Endometrial microvascular endothelial cells (primary cell): ENCODE measurements around the gene PPP1R1C. TPM values are rescaled to one million over a fixed set of nuclear protein-coding genes. Genes with fewer than 3 reads are reported as not detected.

Source experiments
- in situ Hi-C: cut with HindIII; loops from 2 replicates; pipeline ENCODE4 v1.10.0; 2017; ENCODE audit warnings: low sequenced_read_pairs, low pct_unique_long_range_greater_than_20kb; ENCODE audit errors: inconsistent ontology term
- total RNA-seq: library from RNA; depleted of rRNA; stranded (reverse); fragments of >200 nt; gene quantifications from one replicate; pipeline ENCODE4 v1.2.3, GENCODE V29; 2015; ENCODE audit errors: inconsistent ontology term

Gene PPP1R1C
- total RNA-seq, 1 donor from 2014 or later: 0.84 TPM

- in situ Hi-C loops: no loop called here
Measured at GRCh38 chr2:182050333-182051135, 64.9 kb downstream of the PPP1R1C start.

GRCh38 chr2:182055993-182056392 lies 70.3 kb downstream of the PPP1R1C start:
- in situ Hi-C loops: no loop called here

GRCh38 chr2:182057002-182057401 lies 71.3 kb downstream of the PPP1R1C start:
- in situ Hi-C loops: no loop called here

GRCh38 chr2:182058056-182058455 lies 72.4 kb downstream of the PPP1R1C start:
- in situ Hi-C loops: no loop called here

- in situ Hi-C loops: no loop called here
Measured at GRCh38 chr2:182061739-182062138, 76.1 kb downstream of the PPP1R1C start.

- in situ Hi-C loops: no loop called here
Measured at GRCh38 chr2:182062329-182062972, 76.8 kb downstream of the PPP1R1C start.

GRCh38 chr2:182064019-182064778 lies 78.5 kb downstream of the PPP1R1C start:
- in situ Hi-C loops: no loop called here

GRCh38 chr2:182066400-182067087 lies 80.9 kb downstream of the PPP1R1C start:
- in situ Hi-C loops: no loop called here

GRCh38 chr2:182067393-182067792 lies 81.7 kb downstream of the PPP1R1C start:
- in situ Hi-C loops: no loop called here

- in situ Hi-C loops: no loop called here
Measured at GRCh38 chr2:182068811-182069210, 83.2 kb downstream of the PPP1R1C start.

GRCh38 chr2:182069416-182069815 lies 83.8 kb downstream of the PPP1R1C start:
- in situ Hi-C loops: no loop called here

- in situ Hi-C loops: no loop called here
Measured at GRCh38 chr2:182069908-182070307, 84.3 kb downstream of the PPP1R1C start.

- in situ Hi-C loops: no loop called here
Measured at GRCh38 chr2:182070736-182071135, 85.1 kb downstream of the PPP1R1C start.

- in situ Hi-C loops: no loop called here
Measured at GRCh38 chr2:182072861-182073260, 87.2 kb downstream of the PPP1R1C start.

- in situ Hi-C loops: no loop called here
Measured at GRCh38 chr2:182073613-182074012, 88.0 kb downstream of the PPP1R1C start.

GRCh38 chr2:182077023-182077422 lies 91.4 kb downstream of the PPP1R1C start:
- in situ Hi-C loops: no loop called here

GRCh38 chr2:182077448-182078142 lies 91.9 kb downstream of the PPP1R1C start:
- in situ Hi-C loops: no loop called here

- in situ Hi-C loops: no loop called here
Measured at GRCh38 chr2:182078988-182079602, 93.4 kb downstream of the PPP1R1C start.
